Measurements from ENCODE around the gene C6orf47.
"Not testable (repeated sequence)": the region's sequence is repeated elsewhere in the genome, so short reads cannot be mapped to it uniquely, and the experiment has no call there.

The C6orf47 gene

GRCh38 chr6:31660381-31661261 is at the start of gene C6orf47:
TSS of gene C6orf47 (minus strand) at chr6:31660778. CDS start at chr6:31659947, 831 bp downstream.
- DNase-seq = peak; percentile 76 to 78

- DNase-seq = not testable (repeated sequence)
Observed at GRCh38 chr6:31709157-31709556, 48.6 kb upstream of the C6orf47 start.

GRCh38 chr6:31708224-31708623 is 47.6 kb upstream of the C6orf47 start:
- no peak for DNase-seq

GRCh38 chr6:31707701-31708100 is 47.1 kb upstream of the C6orf47 start:
- no peak for DNase-seq

- no peak for DNase-seq
Observed at GRCh38 chr6:31706599-31706998, 46.0 kb upstream of the C6orf47 start, which contains the start of gene LY6G6F. TSS of gene LY6G6F (plus strand) at chr6:31706866. CDS start at chr6:31706907, 41 bp downstream.

- no peak for DNase-seq
Observed at GRCh38 chr6:31705931-31706330, 45.4 kb upstream of the C6orf47 start.

- DNase-seq = peak; percentile 97 to 99
Observed at GRCh38 chr6:31702819-31703716, 42.5 kb upstream of the C6orf47 start, which contains the start of gene ABHD16A. TSS of gene ABHD16A (minus strand) at chr6:31703324. CDS start at chr6:31703281, 43 bp downstream.

GRCh38 chr6:31702405-31702818 is 41.8 kb upstream of the C6orf47 start:
- DNase-seq = peak in 1 of 2 donors; percentile 10

- no peak for DNase-seq
Observed at GRCh38 chr6:31701666-31702404, 41.3 kb upstream of the C6orf47 start.

GRCh38 chr6:31700740-31701401 is 40.3 kb upstream of the C6orf47 start:
- no peak for DNase-seq

GRCh38 chr6:31697555-31697954 is 37.0 kb upstream of the C6orf47 start:
- DNase-seq = no peak

- DNase-seq = no peak
Observed at GRCh38 chr6:31693535-31693934, 33.0 kb upstream of the C6orf47 start.

- no peak for DNase-seq
Observed at GRCh38 chr6:31692886-31693285, 32.3 kb upstream of the C6orf47 start.

- no peak for DNase-seq
Observed at GRCh38 chr6:31692353-31692752, 31.8 kb upstream of the C6orf47 start.

GRCh38 chr6:31691564-31692108 is 31.1 kb upstream of the C6orf47 start:
- no peak for DNase-seq

- DNase-seq = no peak
Observed at GRCh38 chr6:31691078-31691463, 30.5 kb upstream of the C6orf47 start.

- DNase-seq = no peak
Observed at GRCh38 chr6:31690231-31691077, 29.9 kb upstream of the C6orf47 start.

- DNase-seq = peak in 1 of 2 donors; percentile 13
Observed at GRCh38 chr6:31689249-31690110, 28.9 kb upstream of the C6orf47 start.

GRCh38 chr6:31687860-31688693 is 27.5 kb upstream of the C6orf47 start:
- DNase-seq = no peak
